Stimulated activated CD8-positive, alpha-beta memory T cell treated with anti-CD3 and anti-CD28 coated beads, Interleukin-12 subunit alpha, Interleukin-12 subunit beta, amount 100 ng/mL, for 24 hours (primary cell): Measurements from ENCODE around the gene DYNLT4.
"Not testable (repeated sequence)": the region's sequence is repeated elsewhere in the genome, so short reads cannot be mapped to it uniquely, and the experiment has no call there.

Source experiments
- DNase-seq: peaks from one replicate; pipeline ENCODE4 v3.0.0-alpha.2; 2020; ENCODE audit errors: extremely low read depth

Gene DYNLT4

DNA sequence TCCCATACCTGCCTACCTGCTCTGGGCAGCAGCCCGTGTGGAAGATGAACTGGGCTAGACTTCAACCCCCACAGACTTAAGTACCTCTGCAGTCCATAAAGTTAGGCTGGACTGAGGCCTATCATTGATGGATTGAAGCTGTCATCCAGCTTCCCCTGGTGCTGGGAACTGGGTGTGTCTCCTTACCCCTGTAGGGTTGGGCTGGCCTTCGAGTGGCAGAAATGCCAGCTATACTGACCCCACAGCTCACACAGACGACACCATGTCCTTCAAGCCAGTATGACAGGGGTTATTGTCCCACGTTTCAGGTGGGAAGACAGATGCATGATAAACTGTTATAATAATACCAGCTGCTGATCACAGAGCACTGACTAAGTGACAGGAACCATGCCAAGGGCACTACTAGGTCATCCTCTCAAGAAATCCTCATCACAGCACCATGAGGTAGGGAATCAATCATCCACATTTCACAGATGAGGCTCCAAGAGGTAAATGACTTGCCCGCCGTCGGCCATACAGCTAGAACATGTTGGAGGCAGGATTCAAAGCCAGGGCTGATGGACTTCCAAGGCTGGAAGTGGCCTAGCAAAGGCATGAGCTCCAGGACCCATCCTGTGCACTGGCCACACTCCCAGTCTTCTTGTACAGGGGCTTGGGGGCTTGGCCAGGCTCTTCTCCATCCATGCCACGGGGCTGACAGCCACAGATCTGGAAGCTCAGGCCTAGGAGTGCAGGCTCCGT, 18.9 kb downstream of the DYNLT4 start, which contains the start of gene BEST4:
Gene BEST4, minus strand, starts transcription at position 51 of the 741 bp plus-strand sequence. CDS start 465 bp downstream, outside the sequence.
- no peak for DNase-seq

DNA sequence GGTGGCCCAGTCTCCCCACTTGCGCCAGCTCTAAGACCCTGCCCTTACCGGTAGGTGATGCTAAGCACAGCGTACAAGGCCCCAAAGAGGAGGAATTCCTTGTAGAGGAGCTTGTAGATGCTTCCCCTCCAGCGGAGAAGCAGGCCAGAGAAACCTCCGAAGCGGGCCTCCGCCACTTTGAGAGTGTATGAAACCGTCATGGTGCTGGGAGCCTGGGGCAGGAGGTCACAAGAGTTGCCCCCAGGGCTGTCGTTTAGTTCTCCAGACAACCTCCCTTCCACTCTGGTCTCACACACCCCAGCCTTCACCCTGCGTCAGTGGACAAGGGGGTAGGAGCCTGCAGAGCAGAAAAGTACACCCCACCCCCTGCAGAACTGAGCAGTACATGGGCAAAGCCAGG, 19.6 kb downstream of the DYNLT4 start:
- DNase-seq = no peak

DNA sequence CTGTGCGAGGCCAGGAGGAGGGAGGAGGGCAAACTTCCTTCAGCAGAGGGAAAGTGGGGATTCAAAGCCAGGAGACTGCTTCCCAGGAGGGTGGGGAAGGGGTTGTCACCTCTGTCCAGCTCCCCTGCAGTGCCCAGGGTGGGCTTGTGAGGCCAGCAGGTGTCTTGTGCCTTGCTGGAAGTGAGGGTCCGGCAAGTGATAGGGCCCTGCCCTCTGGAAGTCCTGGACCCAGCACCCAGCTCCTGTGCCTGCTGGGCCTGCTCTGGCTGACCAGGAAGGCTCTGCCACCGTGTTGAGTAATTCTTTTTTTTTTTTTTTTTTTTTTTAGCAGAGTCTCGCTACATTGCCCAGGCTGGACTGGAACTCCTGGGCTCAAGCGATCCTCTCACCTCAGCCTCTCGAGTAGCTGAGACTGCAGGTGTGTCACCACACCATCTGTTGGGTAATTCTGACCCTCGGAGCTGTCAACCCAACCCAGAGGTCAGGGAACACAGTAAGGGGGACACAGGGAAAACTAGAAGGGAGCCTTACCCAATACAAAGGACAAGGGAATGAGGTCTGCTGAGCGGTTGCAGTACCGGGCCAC, 20.2 kb downstream of the DYNLT4 start:
- no peak for DNase-seq

DNA sequence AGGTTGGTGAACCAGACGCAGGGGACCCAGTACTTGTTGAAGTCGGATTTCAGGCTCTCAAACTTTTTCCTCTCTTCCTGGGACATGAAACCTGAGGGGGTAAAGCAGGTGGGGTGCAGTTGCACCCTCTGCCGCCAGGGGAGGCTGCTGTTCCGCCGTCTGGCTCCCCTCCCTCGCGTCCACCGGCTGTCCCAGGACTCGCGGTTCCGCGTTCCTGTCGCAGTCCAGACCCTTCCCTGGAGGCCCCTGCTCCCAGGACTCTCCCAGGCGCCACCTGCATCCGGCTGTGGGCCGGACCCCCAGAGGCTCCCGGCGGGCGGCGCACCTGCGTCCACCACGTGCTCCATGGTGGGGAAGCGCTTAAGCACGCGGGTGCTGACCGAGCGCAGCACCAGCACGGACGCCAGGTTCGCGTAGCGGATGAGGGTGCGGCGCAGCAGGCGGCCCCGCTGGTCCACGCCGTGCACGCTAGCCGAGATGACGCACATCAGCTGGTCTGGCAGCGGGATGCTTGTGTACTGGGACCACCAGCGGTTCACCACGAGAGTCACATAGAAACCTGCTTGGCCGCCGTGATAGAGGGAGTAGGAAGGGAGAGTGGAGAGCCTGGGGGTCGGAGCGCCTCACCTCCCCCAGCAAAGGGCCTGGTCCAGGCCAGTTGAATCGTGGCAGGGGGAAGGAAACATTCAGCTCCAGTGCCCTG, 20.9 kb downstream of the DYNLT4 start:
- no peak for DNase-seq

DNA sequence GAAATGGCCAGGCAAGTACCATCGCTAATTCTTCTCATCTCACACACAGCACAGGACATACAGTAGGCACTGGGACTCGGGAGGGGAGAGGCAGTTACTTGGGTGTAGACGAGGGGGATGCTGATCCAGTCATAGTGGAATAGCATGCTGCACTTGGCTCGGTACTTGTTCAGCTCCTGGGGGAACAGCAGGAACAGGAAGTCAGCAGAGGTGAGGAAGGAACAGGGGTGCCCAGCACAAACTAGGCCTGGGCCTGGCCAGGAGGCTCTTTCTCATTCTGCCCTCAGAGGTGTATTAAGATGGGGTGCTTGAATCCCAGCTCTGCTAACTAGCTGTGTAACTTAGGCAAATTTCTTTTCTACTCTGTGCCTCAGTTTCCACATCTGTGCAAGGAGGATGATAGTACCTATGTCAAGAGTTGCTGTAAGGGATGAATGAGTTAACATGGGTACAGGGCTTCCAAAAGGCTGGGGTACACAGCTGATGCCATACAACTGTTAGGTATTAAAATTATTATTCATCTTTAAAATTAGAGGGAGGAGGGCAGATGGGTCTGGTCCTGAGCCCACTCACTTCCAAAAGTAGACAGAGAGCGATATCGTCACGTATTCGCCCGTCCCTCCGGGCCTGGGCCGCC, 21.5 kb downstream of the DYNLT4 start:
- no peak for DNase-seq

DNA sequence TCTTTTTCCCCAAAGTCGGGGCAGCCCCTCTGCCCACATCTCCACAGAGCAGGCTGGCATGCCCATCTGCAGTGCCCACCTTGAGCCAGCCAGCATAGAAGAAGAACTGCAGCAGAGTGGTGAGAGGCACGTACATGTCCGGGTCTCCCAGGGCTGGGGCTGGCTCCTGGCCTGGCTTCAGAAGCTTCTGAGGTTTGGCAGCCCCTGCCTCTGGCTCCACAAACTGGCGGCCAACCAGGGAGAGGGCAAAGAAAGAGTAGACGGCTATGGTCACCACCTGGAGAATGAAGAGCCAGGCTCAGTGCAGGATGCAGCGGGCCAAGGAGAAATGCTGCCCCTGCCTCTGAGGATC, 22.1 kb downstream of the DYNLT4 start:
- DNase-seq = no peak

DNA sequence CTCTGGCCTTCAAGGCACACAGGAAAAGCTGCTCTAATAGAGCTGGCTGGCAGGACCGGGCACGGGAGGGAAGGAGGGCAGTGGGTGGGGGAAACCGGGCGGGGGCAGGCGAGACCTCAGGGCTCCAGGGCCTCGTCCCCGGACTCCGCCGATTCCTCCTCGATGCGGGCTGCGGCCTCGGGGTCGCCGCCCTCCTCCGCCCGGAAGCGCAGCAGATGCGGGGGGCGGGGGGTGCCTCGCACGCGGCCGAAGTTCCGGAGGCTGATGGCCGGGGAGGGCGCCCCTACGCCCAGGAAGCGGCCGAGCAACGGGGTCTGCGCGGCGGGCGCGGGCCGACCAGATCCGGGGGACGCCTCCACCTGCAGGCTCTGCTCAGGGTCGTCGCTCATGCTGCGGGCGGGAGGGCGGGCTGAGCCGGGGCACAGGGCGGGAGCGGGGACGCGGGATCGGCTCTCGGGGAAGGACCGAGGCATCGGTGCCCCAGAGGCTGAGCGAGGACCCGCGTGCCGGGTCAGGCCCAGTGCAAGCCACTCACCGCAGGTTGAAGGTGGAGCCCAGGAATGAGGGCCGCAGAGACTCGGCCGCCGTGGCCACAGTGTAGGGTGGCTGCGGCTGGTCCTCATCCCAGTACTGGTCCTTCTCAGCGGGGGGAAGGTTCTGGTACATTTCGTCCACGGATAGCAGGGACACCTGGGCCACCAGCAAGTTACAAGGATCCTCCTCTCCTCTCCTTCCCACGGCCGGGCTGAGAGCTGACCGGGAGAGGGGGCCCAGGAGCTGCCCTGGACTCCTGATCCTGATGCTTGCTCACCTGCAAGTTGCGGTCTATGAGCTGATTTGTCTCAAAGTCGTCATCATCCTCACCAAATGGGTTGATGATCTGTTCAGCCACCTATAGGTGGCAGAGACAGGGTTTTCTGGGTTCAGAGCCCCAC, 22.8 kb downstream of the DYNLT4 start:
- no peak for DNase-seq

DNA sequence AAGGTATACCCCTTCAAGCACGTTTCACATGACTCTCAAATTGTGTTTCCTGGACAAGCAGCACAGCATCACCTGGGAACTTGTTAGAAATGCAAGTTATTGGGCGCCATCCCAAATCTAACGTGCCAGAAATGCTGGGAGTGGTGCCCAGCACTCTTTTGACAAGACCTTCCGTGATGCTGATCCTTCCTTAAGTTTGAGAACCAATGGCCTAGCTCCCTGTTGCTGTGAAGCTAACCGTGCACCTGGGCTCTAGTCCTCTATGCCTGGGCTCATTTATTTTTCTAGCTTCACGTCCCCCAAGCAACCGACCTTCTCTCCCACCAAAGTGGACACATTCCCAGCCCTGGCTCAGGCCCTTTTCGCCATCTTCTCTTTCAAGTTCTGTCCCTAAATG, 23.5 kb downstream of the DYNLT4 start:
- no peak for DNase-seq

DNA sequence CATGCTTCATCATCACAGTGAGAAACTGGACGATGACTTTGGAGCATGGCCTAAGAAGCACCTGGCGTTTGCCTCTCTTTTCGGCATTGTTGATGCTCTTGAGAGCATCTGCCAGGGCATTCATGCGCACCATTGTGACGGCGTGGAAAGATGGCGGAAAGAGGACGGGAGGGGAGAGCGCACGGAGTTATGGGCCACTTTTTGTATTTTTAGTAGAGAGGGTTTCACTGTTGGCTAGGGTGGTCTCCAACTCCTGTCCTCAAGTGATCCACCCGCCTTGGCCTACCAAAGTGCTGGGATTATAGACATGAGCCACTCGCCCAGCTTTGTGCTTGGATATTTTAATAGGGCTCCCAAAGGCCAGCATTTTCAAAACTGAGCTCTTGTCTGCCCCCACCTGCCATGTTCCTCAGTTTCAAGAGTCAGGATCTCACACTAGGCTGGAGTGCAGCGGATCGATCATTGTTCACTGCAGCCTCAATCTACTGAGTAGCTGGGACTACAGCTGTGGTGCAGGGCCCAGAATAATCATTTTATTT, 26.5 kb downstream of the DYNLT4 start:
- no peak for DNase-seq

DNA sequence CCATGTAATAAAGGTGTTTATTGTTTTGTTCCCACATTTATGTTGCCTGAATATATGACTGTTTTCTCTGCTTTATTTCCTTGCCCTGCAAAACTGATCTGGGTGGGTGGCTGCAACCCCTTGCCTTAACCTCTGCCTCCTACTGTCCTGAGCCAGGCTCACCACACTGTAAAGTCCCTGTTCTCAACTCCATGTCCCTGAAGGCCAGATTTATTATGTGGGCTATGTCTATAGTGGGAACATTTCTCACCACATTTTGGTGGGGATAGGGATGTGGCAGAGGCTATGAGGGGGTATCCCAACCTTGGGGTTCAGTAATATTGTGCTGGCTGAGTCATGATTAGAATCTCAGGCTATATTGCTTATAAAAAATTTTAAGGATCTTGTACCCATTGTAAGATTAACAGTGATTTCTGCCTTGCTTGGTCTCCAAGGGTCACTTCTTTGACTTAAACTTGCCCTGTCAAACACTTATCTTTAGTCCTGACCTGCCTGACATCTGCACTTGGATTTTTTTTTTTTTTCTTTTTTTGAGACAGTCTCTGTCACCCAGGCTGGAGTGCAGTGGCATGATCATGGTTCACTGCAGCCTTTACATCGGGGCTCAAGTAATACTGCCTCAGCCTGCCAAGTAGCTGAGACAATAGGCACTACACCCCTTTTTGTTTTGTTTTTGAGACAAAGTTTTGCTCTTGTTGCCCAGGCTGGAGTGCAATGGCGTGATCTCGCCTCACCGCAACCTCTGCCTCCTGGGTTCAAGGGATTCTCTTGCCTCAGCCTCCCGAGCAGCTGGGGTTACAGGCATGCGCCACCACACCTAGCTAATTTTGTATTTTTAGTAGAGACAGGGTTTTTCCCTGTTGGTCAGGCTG, 28.2 kb downstream of the DYNLT4 start:
- no peak for DNase-seq

DNA sequence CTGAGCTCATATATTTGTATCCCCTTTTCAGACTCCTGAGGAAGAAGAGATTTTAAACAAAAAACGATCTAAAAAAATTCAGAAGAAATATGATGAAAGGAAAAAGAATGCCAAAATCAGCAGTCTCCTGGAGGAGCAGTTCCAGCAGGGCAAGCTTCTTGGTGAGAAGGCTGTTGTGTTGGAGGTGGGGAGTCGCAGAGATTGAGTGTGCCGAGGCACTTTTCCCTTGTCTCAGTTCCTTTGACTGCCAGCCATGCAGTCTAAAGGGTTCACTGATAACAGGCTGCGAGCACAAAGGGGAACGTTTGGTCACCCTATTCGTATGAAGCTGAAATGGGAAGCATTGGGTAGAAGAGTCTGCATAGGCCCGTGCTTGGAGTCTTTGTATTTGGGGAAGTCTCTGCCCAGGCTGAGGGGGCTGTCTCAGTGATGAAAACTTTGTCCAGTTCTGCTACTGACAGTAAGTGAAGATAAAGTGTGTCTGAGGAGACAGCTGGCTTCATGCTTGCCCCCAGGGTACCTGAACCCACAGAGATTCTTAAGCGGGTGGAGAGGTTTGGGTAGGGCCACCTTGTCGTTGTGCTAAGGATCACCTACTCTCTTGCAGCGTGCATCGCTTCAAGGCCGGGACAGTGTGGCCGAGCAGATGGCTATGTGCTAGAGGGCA, 29.0 kb downstream of the DYNLT4 start:
- no peak for DNase-seq

DNA sequence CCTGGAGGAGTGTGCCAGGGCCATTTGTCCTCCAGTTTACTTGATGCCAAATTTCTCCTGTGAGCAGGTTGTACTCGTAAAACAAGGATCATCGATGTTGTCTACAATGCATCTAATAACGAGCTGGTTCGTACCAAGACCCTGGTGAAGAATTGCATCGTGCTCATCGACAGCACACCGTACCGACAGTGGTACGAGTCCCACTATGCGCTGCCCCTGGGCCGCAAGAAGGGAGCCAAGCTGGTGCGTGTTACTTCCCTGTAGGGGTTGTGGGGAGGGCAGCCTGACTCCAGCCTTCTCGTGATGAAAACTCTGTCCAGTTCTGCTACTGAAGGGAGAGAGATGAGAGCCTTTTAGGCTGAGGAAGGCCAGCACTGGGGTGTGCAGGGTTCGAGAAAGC, 29.6 kb downstream of the DYNLT4 start:
- DNase-seq = no peak

DNA sequence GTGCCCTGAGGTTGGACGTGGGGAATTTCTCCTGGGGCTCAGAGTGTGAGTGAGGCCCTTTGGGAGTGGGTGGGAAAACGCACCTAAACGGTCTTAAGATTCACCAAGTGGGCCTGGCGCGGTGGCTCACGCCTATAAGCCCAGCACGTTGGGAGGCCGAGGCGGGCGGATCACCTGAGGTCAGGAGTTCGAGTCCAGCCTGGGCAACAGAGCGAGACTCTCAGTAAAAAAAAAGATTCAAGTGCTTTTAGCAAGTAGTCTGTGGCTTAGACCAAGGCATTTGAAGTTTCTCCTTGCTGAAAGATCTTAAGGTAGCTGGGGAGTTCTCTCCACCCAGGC, 30.5 kb downstream of the DYNLT4 start:
- DNase-seq = no peak

DNA sequence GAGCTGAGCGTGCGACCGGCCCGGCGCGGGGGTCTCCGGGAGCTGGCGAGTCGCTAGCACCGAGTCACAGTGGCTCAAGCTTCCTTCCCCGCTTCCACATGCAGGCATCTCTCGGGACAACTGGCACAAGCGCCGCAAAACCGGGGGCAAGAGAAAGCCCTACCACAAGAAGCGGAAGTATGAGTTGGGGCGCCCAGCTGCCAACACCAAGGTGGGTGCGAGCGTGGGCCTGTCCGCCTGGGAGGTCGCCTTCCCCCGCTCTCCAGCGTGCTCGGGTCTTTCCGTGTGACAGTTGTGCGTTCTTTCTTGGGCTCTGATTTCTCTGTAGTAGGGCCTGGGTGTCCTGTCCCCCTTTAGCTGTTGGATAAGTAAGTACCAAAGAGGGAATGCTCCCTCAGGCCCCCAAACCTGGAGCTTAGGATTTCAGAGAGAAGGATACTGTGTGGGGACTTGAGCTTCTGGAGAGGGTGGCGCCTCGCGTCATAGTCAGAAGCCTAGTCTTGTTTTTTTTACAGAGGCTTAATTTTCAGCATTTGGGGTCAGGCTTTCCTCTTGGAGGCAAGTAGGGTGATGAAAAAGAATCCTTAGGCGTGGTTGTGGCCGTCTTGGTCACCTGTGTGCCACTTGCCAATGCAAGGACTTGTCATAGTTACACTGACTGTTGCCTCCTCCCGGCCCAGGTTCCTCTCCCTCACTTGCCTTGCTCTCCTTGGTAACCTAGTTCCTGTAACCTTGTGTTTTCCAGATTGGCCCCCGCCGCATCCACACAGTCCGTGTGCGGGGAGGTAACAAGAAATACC, 31.0 kb downstream of the DYNLT4 start:
- no peak for DNase-seq

DNA sequence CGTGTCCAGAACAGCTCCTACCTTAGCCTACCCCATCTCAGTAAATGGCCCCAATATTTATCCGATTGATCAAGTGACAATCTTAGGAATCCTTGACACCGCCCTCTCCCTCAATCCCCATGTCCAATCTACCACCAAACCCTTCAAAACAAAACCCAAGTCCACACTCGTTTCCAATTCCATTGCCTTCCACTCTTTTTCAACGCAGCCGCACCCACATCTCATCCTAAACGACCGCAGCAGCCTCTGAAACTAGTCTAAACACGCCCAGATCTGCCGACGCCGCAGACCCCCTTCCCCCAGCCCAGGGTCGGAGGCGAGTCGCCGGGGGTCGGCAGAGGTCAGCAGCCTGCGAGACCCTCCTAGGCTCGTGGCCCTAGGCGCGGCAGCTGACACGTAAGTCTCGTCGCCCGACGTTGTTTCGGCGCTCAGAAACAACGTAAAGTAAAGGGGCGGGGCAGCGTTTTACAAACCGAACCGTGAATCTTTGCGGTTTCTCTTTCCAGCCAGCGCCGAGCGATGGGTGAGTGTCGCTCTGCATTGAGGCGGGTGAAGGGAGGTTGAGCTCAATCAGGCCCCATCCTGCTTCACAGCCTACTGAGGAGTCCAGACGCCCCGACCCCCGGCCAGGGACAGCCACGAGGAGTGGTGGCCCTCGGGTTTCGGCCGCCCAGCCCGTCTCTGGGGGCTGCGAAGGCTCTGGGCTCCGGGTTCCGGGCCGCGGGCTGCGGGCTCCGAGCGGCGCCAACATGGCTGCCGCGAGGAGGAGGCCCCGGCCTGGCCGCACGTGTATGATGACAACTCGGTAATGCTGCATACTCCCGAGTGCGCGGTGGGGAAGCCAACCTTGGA, 31.8 kb downstream of the DYNLT4 start, which contains the start of gene RPS8:
Gene RPS8, plus strand, starts transcription at position 463 of the 852 bp plus-strand sequence. Its CDS starts 57 bp downstream, at position 520.
- DNase-seq = peak; percentile 86

DNA sequence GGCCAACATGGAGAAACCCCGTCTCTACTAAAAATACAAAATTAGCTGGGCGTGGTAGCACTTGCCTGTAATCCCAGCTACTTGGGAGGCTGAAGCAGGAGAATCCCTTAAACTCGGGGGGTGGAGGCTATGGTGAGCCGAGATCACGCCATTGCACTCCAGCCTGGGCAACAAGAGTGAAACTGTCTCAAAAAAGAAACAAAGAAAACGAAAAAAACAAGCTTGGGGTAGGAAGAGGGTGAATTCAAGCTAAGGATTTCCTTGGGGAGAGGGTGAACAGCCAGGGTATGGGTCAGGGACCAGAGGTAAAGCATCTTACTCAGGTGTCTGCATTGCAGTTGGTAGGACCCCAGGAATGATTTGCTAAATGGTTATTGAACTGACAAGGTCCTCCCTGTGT, 40.7 kb downstream of the DYNLT4 start:
- not testable (repeated sequence) for DNase-seq

DNA sequence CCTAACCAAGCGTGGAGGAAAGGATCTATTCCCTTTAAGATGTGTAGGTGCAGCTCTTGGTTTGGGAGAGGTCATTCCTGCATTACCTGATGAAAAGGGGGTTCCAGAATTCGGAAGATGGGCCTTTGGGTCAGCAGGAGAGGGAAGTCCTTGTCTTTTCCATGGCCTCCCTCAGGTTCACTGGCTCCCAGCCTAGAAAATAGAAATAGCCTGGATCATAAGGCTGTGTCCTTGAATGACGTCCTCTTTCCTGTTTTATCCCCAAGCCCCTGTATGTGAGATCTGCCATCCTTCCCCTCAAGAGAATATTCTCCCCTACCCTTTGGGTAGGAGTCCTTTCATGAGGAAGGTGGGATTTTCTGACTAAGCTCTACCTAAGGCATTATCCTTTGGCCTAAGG, 46.3 kb downstream of the DYNLT4 start:
- no peak for DNase-seq

DNA sequence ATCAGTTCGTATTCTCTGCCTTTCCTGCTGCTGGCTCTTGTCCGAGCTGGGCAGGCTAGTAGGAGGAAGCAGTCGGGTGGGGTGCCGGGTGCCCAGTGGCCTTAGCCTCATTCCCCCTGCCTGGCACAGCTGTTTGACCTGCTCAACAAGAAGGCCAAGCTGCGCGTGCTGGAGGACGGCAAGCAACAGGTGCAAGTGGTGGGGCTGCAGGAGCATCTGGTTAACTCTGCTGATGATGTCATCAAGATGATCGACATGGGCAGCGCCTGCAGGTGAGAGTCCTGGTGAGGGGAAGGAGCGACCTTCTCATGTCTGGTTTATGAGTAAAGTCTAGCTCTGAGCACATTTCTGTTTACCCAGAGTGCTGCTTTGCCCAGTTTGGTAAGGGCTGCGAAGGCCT, 48.1 kb downstream of the DYNLT4 start:
- no peak for DNase-seq
